HUES6 (cell line): Measurements from ENCODE around the gene TRIM28.
A peak's percentile ranks its signal among the peaks of the same experiment; 100 is the strongest.
"Not testable (repeated sequence)": the region's sequence is repeated elsewhere in the genome, so short reads cannot be mapped to it uniquely, and the experiment has no call there.

Experiments used
- H3K27ac ChIP-seq: 2 replicates; pipeline ENCODE4 v1.7.0; 2013; ENCODE audit warnings: low read depth, mild to moderate bottlenecking, low read length, inconsistent platforms
- H3K27me3 ChIP-seq: 2 replicates; pipeline ENCODE4 v1.6.1; 2013; ENCODE audit warnings: low read length; ENCODE audit not compliant: control insufficient read depth, insufficient read depth
- H3K36me3 ChIP-seq: 2 replicates; pipeline ENCODE4 v1.6.1; 2013; ENCODE audit warnings: low read length; ENCODE audit not compliant: control insufficient read depth, insufficient read depth
- H3K4me1 ChIP-seq: 2 replicates; pipeline ENCODE4 v1.6.1; 2013; ENCODE audit warnings: low read length; ENCODE audit not compliant: control insufficient read depth, insufficient read depth
- H3K4me3 ChIP-seq: 2 replicates; pipeline ENCODE4 v1.5.1; 2013; ENCODE audit warnings: low read depth, low read length
- H3K9ac ChIP-seq: one replicate; pipeline ENCODE4 v1.6.1; 2013; ENCODE audit warnings: mild to moderate bottlenecking, low read length
- H3K9me3 ChIP-seq: 2 replicates; pipeline ENCODE4 v1.6.1; 2013; ENCODE audit warnings: low read depth, low read length; ENCODE audit not compliant: control insufficient read depth, insufficient read depth

Gene TRIM28

GRCh38 chr19:58543826-58544590, at the start of gene TRIM28:
TSS of gene TRIM28 (plus strand) at chr19:58544064. CDS start at chr19:58544758, 694 bp downstream.
- H3K27ac ChIP-seq = peak within 1 kb of the TSS; percentile 83
- H3K27me3 ChIP-seq = peaks cover 35% of the 10 kb centered on the region
- H3K9me3 ChIP-seq = no peaks in the 10 kb centered on the region
- peaks cover 41% of the 10 kb centered on the region for H3K36me3 ChIP-seq
- peak within 1 kb of the TSS; percentile 96 for H3K9ac ChIP-seq
- peaks cover 11% of the 10 kb centered on the region for H3K4me1 ChIP-seq
- H3K4me3 ChIP-seq = peak within 1 kb of the TSS; percentile 100

DNA sequence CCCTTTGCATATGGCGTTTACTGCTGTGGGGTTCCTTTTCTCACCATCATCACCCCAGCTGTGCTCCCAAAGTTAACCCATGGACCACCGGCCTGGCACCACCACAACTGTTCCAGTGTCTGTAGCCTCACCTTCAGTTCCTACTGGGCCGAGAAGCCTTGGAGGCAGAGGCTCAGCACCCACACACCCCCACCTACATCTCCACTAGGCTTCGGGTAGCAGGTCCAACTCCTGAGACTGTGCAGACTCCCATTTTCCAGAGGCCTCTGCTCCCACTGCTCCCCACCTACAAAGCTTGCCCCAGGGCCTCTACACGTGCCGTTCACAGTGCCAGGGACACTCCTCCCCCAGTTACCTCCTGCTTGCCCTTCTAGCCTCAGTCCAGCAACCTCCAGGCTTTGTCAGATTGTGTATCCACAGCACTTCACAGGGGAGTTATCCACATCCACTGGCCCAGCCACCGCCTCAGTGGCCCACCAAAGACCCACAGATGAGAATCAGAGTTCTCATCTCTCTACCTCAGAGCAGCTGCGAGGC, 46.2 kb upstream of the TRIM28 start:
- no peaks in the 10 kb centered on the region for H3K36me3 ChIP-seq
- no peaks in the 10 kb centered on the region for H3K9me3 ChIP-seq
- H3K27ac ChIP-seq = no peak overlapping the region
- H3K9ac ChIP-seq = peak overlapping the region; percentile 14
- 0 out of 2 replicates have a peak overlapping the region, but pooled peaks have one; percentile 82 for H3K4me3 ChIP-seq
- H3K27me3 ChIP-seq = no peaks in the 10 kb centered on the region
- H3K4me1 ChIP-seq = peaks cover 13% of the 10 kb centered on the region

DNA sequence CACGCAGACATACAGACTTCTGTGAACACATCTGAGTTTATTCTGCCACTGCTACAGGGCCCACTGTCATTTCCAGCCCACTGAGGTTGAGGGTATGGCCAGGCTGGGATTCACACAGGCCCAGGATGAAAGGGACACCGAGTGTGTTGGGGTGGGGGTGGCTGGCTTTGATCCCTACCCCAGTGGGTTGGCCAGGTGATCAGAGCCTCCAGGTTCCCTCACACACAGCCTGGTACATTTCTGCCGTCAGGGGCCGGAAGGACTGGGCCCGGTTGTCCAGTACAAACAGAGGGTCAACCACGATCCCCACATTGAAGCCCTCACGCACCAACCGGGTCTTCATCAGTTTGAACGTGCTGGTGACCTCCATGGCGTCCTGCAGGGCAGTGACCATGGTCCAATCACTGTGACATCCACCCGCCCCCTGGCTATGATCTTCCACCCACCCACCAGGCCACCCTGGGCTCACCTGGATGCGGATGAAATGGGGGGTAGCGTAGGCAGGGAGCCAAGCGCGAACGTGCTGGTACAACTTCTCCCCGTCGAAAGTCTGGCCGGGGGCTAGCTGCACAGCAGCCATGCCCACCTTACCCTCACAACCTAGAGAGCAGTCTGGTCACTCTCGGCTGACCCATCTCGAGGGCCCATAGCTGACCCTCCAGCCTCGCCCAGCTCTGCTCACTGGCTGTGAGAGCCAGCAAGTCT, 45.4 kb upstream of the TRIM28 start:
- Histone ChIP-seq H3K36me3 (no peaks in the 10 kb centered on the region), H3K9me3 (no peaks in the 10 kb centered on the region), H3K9ac (peak overlapping the region; percentile 30), H3K4me1 (peaks cover 13% of the 10 kb centered on the region), H3K27me3 (no peaks in the 10 kb centered on the region), H3K4me3 (peak overlapping the region; percentile 82), H3K27ac (no peak overlapping the region)

DNA sequence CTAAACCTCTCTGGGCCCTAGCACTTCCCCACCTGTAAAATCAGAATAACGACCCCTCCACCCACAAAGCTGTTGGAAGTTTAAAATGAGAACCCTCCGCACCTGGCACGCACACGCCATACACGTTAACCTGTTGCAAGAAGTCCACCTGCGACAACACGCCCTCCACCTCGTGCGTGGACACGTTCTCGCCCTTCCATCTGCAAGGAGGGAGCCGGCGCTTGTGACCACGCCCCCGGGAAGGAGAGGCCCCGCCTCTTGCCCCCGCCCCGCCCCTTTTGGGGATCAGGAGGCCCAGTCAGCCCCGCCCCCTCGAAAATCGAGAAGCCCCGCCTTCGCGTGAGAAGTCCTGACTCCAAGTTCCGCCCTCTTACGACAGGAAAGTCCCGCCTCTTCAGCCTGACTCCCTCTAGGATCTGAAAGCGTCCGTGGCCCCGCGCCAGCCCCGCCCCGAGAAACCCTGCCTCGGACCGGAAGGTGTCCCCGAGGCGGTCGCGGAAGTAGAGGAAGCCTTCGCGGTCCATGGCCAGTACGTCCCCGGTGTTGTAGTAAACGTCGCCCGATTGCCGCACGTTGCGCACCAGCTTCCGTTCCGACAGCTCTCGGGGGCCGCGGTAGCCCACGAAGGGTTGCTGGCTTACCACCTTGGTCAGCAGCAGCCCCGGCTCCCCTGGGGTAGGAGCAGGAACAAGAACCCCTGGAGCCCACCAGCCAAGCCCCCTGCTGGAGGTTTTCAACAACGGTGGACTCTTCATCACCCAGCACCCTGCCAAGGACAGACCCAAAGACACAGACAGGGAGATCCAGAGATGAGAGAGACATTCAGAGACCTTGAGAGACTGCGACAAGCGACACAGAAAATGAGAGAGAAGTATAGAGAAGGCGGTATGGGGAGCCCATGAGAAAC, 44.6 kb upstream of the TRIM28 start:
- peak overlapping the region; percentile 21; the same call in 1 of the 2 replicates for H3K27ac ChIP-seq
- peak overlapping the region; percentile 82 for H3K4me3 ChIP-seq
- peak overlapping the region; percentile 76 for H3K9ac ChIP-seq
- no peaks in the 10 kb centered on the region for H3K9me3 ChIP-seq
- H3K27me3 ChIP-seq = no peaks in the 10 kb centered on the region
- H3K36me3 ChIP-seq = no peaks in the 10 kb centered on the region
- peaks cover 13% of the 10 kb centered on the region for H3K4me1 ChIP-seq

- H3K4me1 ChIP-seq = peaks cover 13% of the 10 kb centered on the region
- H3K9ac ChIP-seq = peak overlapping the region; percentile 76
- H3K27me3 ChIP-seq = no peaks in the 10 kb centered on the region
- no peaks in the 10 kb centered on the region for H3K36me3 ChIP-seq
- peak overlapping the region; percentile 73 for H3K4me3 ChIP-seq
- no peak overlapping the region for H3K27ac ChIP-seq
- H3K9me3 ChIP-seq = no peaks in the 10 kb centered on the region
Observed at GRCh38 chr19:58500242-58500641, 43.6 kb upstream of the TRIM28 start.

DNA sequence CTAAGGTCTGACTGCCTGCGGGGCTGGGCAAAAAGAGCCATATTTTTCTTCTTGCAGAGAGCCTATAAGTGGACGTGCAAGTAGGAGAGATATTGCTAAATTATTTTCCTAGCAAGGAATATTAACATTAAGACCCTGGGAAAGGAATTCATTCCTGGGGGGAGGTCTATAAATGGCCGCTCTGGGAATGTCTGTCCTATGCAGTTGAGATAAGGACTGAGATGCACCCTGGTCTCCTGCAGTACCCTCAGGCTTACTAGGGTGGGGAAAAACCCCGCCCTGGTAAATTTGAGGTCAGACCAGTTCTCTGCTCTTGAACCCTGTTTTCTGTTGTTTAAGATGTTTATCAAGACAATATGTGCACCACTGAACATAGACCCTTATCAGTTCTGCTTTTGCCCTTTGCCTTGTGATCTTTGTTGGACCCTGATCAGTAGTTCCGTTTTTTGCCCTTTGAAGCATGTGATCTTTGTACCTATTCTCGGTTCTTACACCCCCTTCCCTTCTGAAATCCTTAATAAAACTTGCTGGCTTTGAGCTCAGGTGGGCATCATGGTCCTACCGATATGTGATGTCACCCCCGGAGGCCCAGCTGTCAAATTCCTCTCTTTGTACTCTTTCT, 36.2 kb upstream of the TRIM28 start:
- H3K4me3 ChIP-seq, H3K36me3 ChIP-seq, H3K9me3 ChIP-seq, H3K9ac ChIP-seq, H3K4me1 ChIP-seq, H3K27ac ChIP-seq, H3K27me3 ChIP-seq: not testable (repeated sequence)

GRCh38 chr19:58509731-58510083, 34.2 kb upstream of the TRIM28 start:
- Histone ChIP-seq H3K27me3 (no peaks in the 10 kb centered on the region), H3K36me3 (no peaks in the 10 kb centered on the region; the same call in 1 of the 2 replicates), H3K9ac (no peak overlapping the region), H3K4me1 (peaks cover 10% of the 10 kb centered on the region; the same call in 1 of the 2 replicates), H3K27ac (no peak overlapping the region), H3K9me3 (peaks cover 5% of the 10 kb centered on the region; the same call in 1 of the 2 replicates), H3K4me3 (no peak overlapping the region)

- Histone ChIP-seq H3K27me3 (no peaks in the 10 kb centered on the region), H3K4me1 (peaks cover 13% of the 10 kb centered on the region), H3K9me3 (peaks cover 5% of the 10 kb centered on the region; the same call in 1 of the 2 replicates), H3K4me3 (no peak overlapping the region), H3K36me3 (no peaks in the 10 kb centered on the region; the same call in 1 of the 2 replicates), H3K27ac (no peak overlapping the region), H3K9ac (no peak overlapping the region)
Observed at GRCh38 chr19:58510084-58510862, 33.6 kb upstream of the TRIM28 start.

GRCh38 chr19:58511353-58512208, 32.3 kb upstream of the TRIM28 start, which contains the start of gene SLC27A5:
TSS of gene SLC27A5 (minus strand) at chr19:58511992. CDS start at chr19:58511955, 37 bp downstream.
- Histone ChIP-seq H3K4me3 (no peak within 1 kb of the TSS), H3K27ac (no peak within 1 kb of the TSS), H3K27me3 (no peaks in the 10 kb centered on the region), H3K9ac (no peak within 1 kb of the TSS), H3K4me1 (peaks cover 23% of the 10 kb centered on the region), H3K36me3 (peaks cover 6% of the 10 kb centered on the region), H3K9me3 (peaks cover 5% of the 10 kb centered on the region; the same call in 1 of the 2 replicates)
